H1 (cell line): ENCODE results near the gene IVNS1ABP. TPM values are rescaled to one million over a fixed set of nuclear protein-coding genes. Genes with fewer than 3 reads are reported as not detected.

Experiments
- CTCF ChIA-PET: fragments of 300-600 bp; sonication (Branson Sonifier 250); formaldehyde crosslinking; loops from one replicate; lab custom pipeline; 2021; ENCODE audit not compliant: partially characterized antibody; lab: Charles Lee
- POLR2A ChIA-PET: fragments of 300-600 bp; sonication (Branson Sonifier 250); formaldehyde crosslinking; loops from one replicate; lab custom pipeline; 2021; ENCODE audit warnings: inconsistent platforms; ENCODE audit not compliant: partially characterized antibody; lab: Charles Lee
- DNase-seq, 2 experiments: peaks; one replicate each; pipeline versions ENCODE4 v3.0.0 to v3.0.0-alpha.2; 2010 to 2022; ENCODE audit warnings: low spot score in 2 of 2, low read depth in 1 of 2, mixed read lengths in 1 of 2
- FAIRE-seq: peaks from 2 replicates; lab custom pipeline; 2011; peaks lifted over from hg19 to GRCh38; lab: Jason Lieb, UNC
- H2AFZ ChIP-seq: 2 replicates; pipeline ENCODE4 v1.8.1; 2012; ENCODE audit warnings: low read length, inconsistent platforms
- H2AK5ac ChIP-seq: 2 replicates; pipeline ENCODE4 v1.6.1; 2013; ENCODE audit warnings: low read depth, low read length
- H2BK120ac ChIP-seq: replicated peaks from 2 replicates; pipeline ENCODE3; 2013; ENCODE audit warnings: low read depth, low read length, inconsistent platforms
- H2BK12ac ChIP-seq: 2 replicates; pipeline ENCODE4 v1.6.1; 2013; ENCODE audit warnings: low read depth, low read length
- H2BK15ac ChIP-seq: 2 replicates; pipeline ENCODE4 v1.6.1; 2013; ENCODE audit warnings: low read length
- H2BK20ac ChIP-seq: 2 replicates; pipeline ENCODE4 v1.6.1; 2013; ENCODE audit warnings: low read length
- H2BK5ac ChIP-seq: 2 replicates; pipeline ENCODE4 v1.6.1; 2013; ENCODE audit warnings: low read depth, low read length
- H3K14ac ChIP-seq: 2 replicates; pipeline ENCODE4 v1.6.1; 2013; ENCODE audit warnings: inconsistent platforms; ENCODE audit not compliant: insufficient read length
- H3K18ac ChIP-seq: 2 replicates; pipeline ENCODE4 v1.6.1; 2013; ENCODE audit warnings: low read length; ENCODE audit errors: extremely low read depth
- H3K23ac ChIP-seq: 2 replicates; pipeline ENCODE4 v1.6.1; 2013; ENCODE audit warnings: inconsistent platforms; ENCODE audit not compliant: insufficient read length
- H3K23me2 ChIP-seq: 2 replicates; pipeline ENCODE4 v1.6.1; 2013; ENCODE audit warnings: low read depth, low read length
- H3K27ac ChIP-seq: 2 replicates; pipeline ENCODE4 v1.6.1; 2011; ENCODE audit warnings: low read depth, low read length, inconsistent platforms
- H3K27me3 ChIP-seq, 4 experiments: replicated peaks in 1 of 4; 1 replicate in 1 of 4; 2 replicates in 3 of 4; pipeline versions ENCODE4 v1.6.1 to v1.8.1; 2011 to 2013; ENCODE audit warnings: low read length in 3 of 4, mild to moderate bottlenecking in 3 of 4, inconsistent platforms in 2 of 4, mixed read lengths in 2 of 4, moderate library complexity in 1 of 4; ENCODE audit not compliant: control insufficient read depth in 3 of 4, insufficient read depth in 3 of 4; ENCODE audit errors: extremely low read depth in 1 of 4
- H3K36me3 ChIP-seq, 4 experiments: 2 replicates each; pipeline versions ENCODE4 v1.6.1 to v1.8.1; 2011 to 2013; ENCODE audit warnings: mild to moderate bottlenecking in 4 of 4, low read length in 3 of 4, moderate library complexity in 2 of 4, control low read depth in 1 of 4, inconsistent platforms in 1 of 4; ENCODE audit not compliant: insufficient read depth in 4 of 4, control insufficient read depth in 2 of 4
- H3K4ac ChIP-seq: replicated peaks from 2 replicates; pipeline ENCODE3; 2013; ENCODE audit warnings: low read length, low read depth, mixed read lengths, inconsistent platforms; ENCODE audit not compliant: insufficient read length
- H3K4me1 ChIP-seq, 4 experiments: replicated peaks in 1 of 4; 1 replicate in 1 of 4; 2 replicates in 3 of 4; pipeline versions ENCODE4 v1.6.1 to v1.8.1; 2011 to 2013; ENCODE audit warnings: low read length in 3 of 4, inconsistent platforms in 2 of 4, mixed read lengths in 1 of 4; ENCODE audit not compliant: insufficient read depth in 4 of 4, control insufficient read depth in 3 of 4
- H3K4me2 ChIP-seq, 2 experiments: 2 replicates each; pipeline versions ENCODE4 v1.6.1 to v1.8.1; 2011 to 2013; ENCODE audit warnings: low read depth in 2 of 2, low read length in 2 of 2, control low read depth in 1 of 2, inconsistent platforms in 1 of 2, mild to moderate bottlenecking in 1 of 2; ENCODE audit not compliant: insufficient read depth in 1 of 2
- H3K4me3 ChIP-seq, 4 experiments: fragments of 200-600, 300-600 bp in 1 of 4; sonication (generic), shearing (Covaris generic), sonication (Bioruptor Twin) in 1 of 4; 2 replicates each; pipeline versions ENCODE4 v1.5.1 to v1.8.1; 2011 to 2016; ENCODE audit warnings: low read length in 4 of 4, low read depth in 3 of 4, control low read depth in 2 of 4, inconsistent platforms in 2 of 4, mild to moderate bottlenecking in 2 of 4, mixed read lengths in 1 of 4, moderate library complexity in 1 of 4; ENCODE audit not compliant: insufficient read depth in 2 of 4; ENCODE audit errors: extremely low read depth in 1 of 4
- H3K56ac ChIP-seq: replicated peaks from 2 replicates; pipeline ENCODE3; 2013; ENCODE audit warnings: low read depth, mild to moderate bottlenecking, mixed read lengths, low read length, inconsistent platforms; ENCODE audit not compliant: insufficient read length
- H3K79me1 ChIP-seq: 2 replicates; pipeline ENCODE4 v1.6.1; 2013; ENCODE audit warnings: low read depth, low read length, control low read depth
- H3K79me2 ChIP-seq, 2 experiments: 2 replicates each; pipeline versions ENCODE4 v1.6.1 to v1.8.1; 2012 to 2013; ENCODE audit warnings: low read length in 2 of 2, mild to moderate bottlenecking in 2 of 2, inconsistent platforms in 1 of 2; ENCODE audit not compliant: insufficient read depth in 2 of 2, control insufficient read depth in 1 of 2
- H3K9ac ChIP-seq, 4 experiments: replicated peaks in 1 of 4; 1 replicate in 1 of 4; 2 replicates in 3 of 4; pipeline versions ENCODE4 v1.6.1 to v1.8.1; 2011 to 2013; ENCODE audit warnings: low read depth in 3 of 4, low read length in 3 of 4, control low read depth in 2 of 4, mild to moderate bottlenecking in 2 of 4, moderate library complexity in 2 of 4, inconsistent platforms in 1 of 4; ENCODE audit errors: extremely low read depth in 1 of 4
- H3K9me3 ChIP-seq, 2 experiments: 2 replicates each; pipeline versions ENCODE4 v1.6.1 to v1.8.1; 2012 to 2013; ENCODE audit warnings: mild to moderate bottlenecking in 2 of 2, moderate library complexity in 2 of 2, control low read depth in 1 of 2, inconsistent platforms in 1 of 2, low read depth in 1 of 2, low read length in 1 of 2, mixed read lengths in 1 of 2; ENCODE audit not compliant: insufficient read depth in 2 of 2
- H4K20me1 ChIP-seq, 2 experiments: replicated peaks in 1 of 2; 2 replicates each; pipeline versions ENCODE3 to v1.8.1; 2011 to 2013; ENCODE audit warnings: inconsistent platforms in 2 of 2, low read length in 2 of 2, mild to moderate bottlenecking in 1 of 2; ENCODE audit not compliant: insufficient read depth in 2 of 2, control insufficient read depth in 1 of 2
- H4K5ac ChIP-seq: 2 replicates; pipeline ENCODE4 v1.6.1; 2013; ENCODE audit warnings: low read length, low read depth, mixed read lengths, inconsistent platforms; ENCODE audit not compliant: insufficient read length
- H4K8ac ChIP-seq: 2 replicates; pipeline ENCODE4 v1.8.0; 2013; ENCODE audit warnings: mild to moderate bottlenecking, moderate library complexity, low read length, inconsistent platforms; ENCODE audit not compliant: insufficient read depth; ENCODE audit errors: extremely low read depth
- H4K91ac ChIP-seq: replicated peaks from 2 replicates; pipeline ENCODE3; 2013; ENCODE audit warnings: low read length, mixed read lengths, inconsistent platforms; ENCODE audit not compliant: insufficient read length
- ATF3 ChIP-seq: IDR thresholded peaks from 2 replicates; pipeline ENCODE4 v1.6.1; 2011; ENCODE audit warnings: low read depth, mild to moderate bottlenecking, low read length; ENCODE audit not compliant: insufficient read depth
- CHD2 ChIP-seq: IDR thresholded peaks from 2 replicates; pipeline ENCODE4 v1.6.1; 2012; ENCODE audit warnings: low read length, improper control_type of control experiment
- JUN ChIP-seq: IDR thresholded peaks from 2 replicates; pipeline ENCODE4 v1.6.1; 2011; ENCODE audit warnings: low read depth, mild to moderate bottlenecking, improper control_type of control experiment, low read length
- MAX ChIP-seq: IDR thresholded peaks from 2 replicates; pipeline ENCODE4 v1.6.1; 2012; ENCODE audit warnings: inconsistent platforms
- RAD21 ChIP-seq, 2 experiments: IDR thresholded peaks in 1 of 2; conservative IDR thresholded peaks in 1 of 2; 2 replicates each; pipeline ENCODE4 v1.6.1; 2011; ENCODE audit warnings: low read depth in 2 of 2, low read length in 2 of 2, improper control_type of control experiment in 1 of 2, inconsistent platforms in 1 of 2, mild to moderate bottlenecking in 1 of 2, moderate library complexity in 1 of 2
- SIRT6 ChIP-seq: IDR thresholded peaks from one replicate; pipeline ENCODE4 v1.7.1; 2012; ENCODE audit warnings: low read length, inconsistent platforms
- SP1 ChIP-seq: IDR thresholded peaks from 2 replicates; pipeline ENCODE4 v1.6.1; 2011; ENCODE audit warnings: low read depth, low read length
- SP2 ChIP-seq: IDR thresholded peaks from 2 replicates; pipeline ENCODE4 v1.6.1; 2012; ENCODE audit warnings: mild to moderate bottlenecking, low read length, inconsistent platforms
- TAF7 ChIP-seq: optimal IDR thresholded peaks from 2 replicates; pipeline ENCODE3; 2011; ENCODE audit warnings: low read depth, mild to moderate bottlenecking, inconsistent platforms, low read length, moderate library complexity, borderline replicate concordance
- TBP ChIP-seq: IDR thresholded peaks from 2 replicates; pipeline ENCODE4 v1.6.1; 2011; ENCODE audit warnings: low read depth, low read length, improper control_type of control experiment
- WGBS, 2 experiments: shearing (Covaris generic) in 1 of 2; methylation state at CpG; one replicate each; pipeline versions ENCODE4 v1.1.6 to v1.1.7; 2013 to 2015; ENCODE audit warnings: low lambda C conversion rate in 2 of 2, mixed read lengths in 2 of 2, inconsistent platforms in 1 of 2, low coverage in 1 of 2, missing lambda C conversion rate in 1 of 2; ENCODE audit not compliant: insufficient replicate concordance in 2 of 2, insufficient coverage in 1 of 2, insufficient read length in 1 of 2; ENCODE audit errors: extremely low coverage in 1 of 2, missing lambda C conversion rate in 1 of 2; 5-methylcytosine and 5-hydroxymethylcytosine counted together
- polyA plus RNA-seq, 7 experiments: library from polyadenylated mRNA; depleted of rRNA in 3 of 7; stranded (reverse) in 5 of 7; unstranded in 2 of 7; fragments of >200 nt in 5 of 7; fragments of 200-250 nt in 2 of 7; gene quantifications; 1 replicate in 5 of 7; 2 replicates in 1 of 7; 4 replicates in 1 of 7; pipeline versions ENCODE4 v1.2.1 to v1.2.3, GENCODE V29; 2011 to 2013; ENCODE audit warnings: missing spikeins in 2 of 7, mixed read lengths in 2 of 7
- total RNA-seq: library from RNA; stranded (reverse); fragmentation: NEBNext Ultra II Directional; extraction: Animal tissue kit (Norgen Biotek cat#: 25700); gene quantifications from 2 replicates; pipeline ENCODE4 v1.2.1, GENCODE V29; 2021

The IVNS1ABP gene
- total and polyA plus RNA-seq, 2 of the 8 experiments (the other 6 are each of a cell fraction or from before 2014, with no cell fraction given), result 65.9 to 189 TPM

- Histone ChIP-seq H4K20me1 (no peaks in the 10 kb centered on the region), H2AK5ac (no peak overlapping the region), H3K9ac (no peak overlapping the region), H3K9me3 (peaks cover 0 to 7% of the 10 kb centered on the region in 2 experiments; a peak in 1 of 4 replicates), H2AFZ (no peak overlapping the region), H2BK12ac (no peak overlapping the region), H4K5ac (no peak overlapping the region), H3K4me1 (peaks cover 0 to 3% (median under 1%) of the 10 kb centered on the region in 4 experiments; a peak in 4 of 7 replicates), H3K23ac (no peak overlapping the region), H3K36me3 (peaks cover 0 to 4% (median 0%) of the 10 kb centered on the region in 4 experiments; a peak in 1 of 8 replicates), H3K79me2 (no peaks in the 10 kb centered on the region), H2BK5ac (no peak overlapping the region), H3K4ac (no peak overlapping the region), H3K56ac (no peak overlapping the region), H2BK15ac (no peak overlapping the region), H3K4me3 (no peak overlapping the region), H3K23me2 (0 out of 2 replicates have a peak, but pooled peaks cover 1% of the 10 kb centered on the region), H3K18ac (no peak overlapping the region), H3K27ac (no peak overlapping the region), H3K79me1 (no peaks in the 10 kb centered on the region), H3K14ac (no peak overlapping the region), H2BK20ac (no peak overlapping the region), H3K4me2 (no peak overlapping the region), H2BK120ac (no peak overlapping the region), H4K91ac (no peak overlapping the region), H3K27me3 (no peaks in the 10 kb centered on the region), H4K8ac (no peak overlapping the region)
- TF ChIP-seq SIRT6 (no peak), RAD21 (IDR thresholded peaks at IDR 0.05 in 1 of 2, conservative IDR thresholded peaks at IDR 0.05 in 1 of 2; ENCODE audit: low read depth in 2 of 2, low read length in 2 of 2) (no peak), MAX (no peak), SP1 (no peak), JUN (no peak), ATF3 (no peak), TAF7 (no peak), CHD2 (no peak), TBP (no peak), SP2 (no peak)
- DNase-seq, result no peak
- CTCF ChIA-PET, result interaction anchor here (3.3 kb wide), 1 partner anchor 274 kb away, joined by 11 read pairs; no protein-coding TSS in a partner anchor
- POLR2A ChIA-PET, result no interaction called here
- no peak for FAIRE-seq
- whole genome bisulfite sequencing, 2 experiments, result 100% methylated on average over 2 of the region's 2 CpGs; no CpG with 5 or more reads in 1 of the 2 experiments
Observed at GRCh38 chr1:185322636-185323035, 5.6 kb upstream of the IVNS1ABP start.
